ENCODE measurements around the gene PLA2G2F.
A peak's percentile ranks its signal among the peaks of the same experiment; 100 is the strongest.

Gene PLA2G2F

GRCh38 chr1:20172033-20172590, 33.0 kb downstream of the PLA2G2F start:
- no peak for DNase-seq (ENCODE audit: low spot score)

GRCh38 chr1:20174937-20175666, 36.0 kb downstream of the PLA2G2F start:
- DNase-seq (ENCODE audit: low spot score): no peak

GRCh38 chr1:20178634-20179370, 39.7 kb downstream of the PLA2G2F start:
- no peak for DNase-seq (ENCODE audit: low spot score)

GRCh38 chr1:20179371-20180128, 40.4 kb downstream of the PLA2G2F start:
- DNase-seq (ENCODE audit: low spot score): no peak

GRCh38 chr1:20180129-20180843, 41.2 kb downstream of the PLA2G2F start:
- DNase-seq (ENCODE audit: low spot score): no peak

GRCh38 chr1:20180844-20181207, 41.7 kb downstream of the PLA2G2F start:
- DNase-seq (ENCODE audit: low spot score): no peak

- DNase-seq (ENCODE audit: low spot score): no peak
Measured at GRCh38 chr1:20182415-20182814, 43.3 kb downstream of the PLA2G2F start.

GRCh38 chr1:20183035-20183434, 43.9 kb downstream of the PLA2G2F start:
- DNase-seq (ENCODE audit: low spot score): no peak

- no peak for DNase-seq (ENCODE audit: low spot score)
Measured at GRCh38 chr1:20183616-20184271, 44.6 kb downstream of the PLA2G2F start.

GRCh38 chr1:20184481-20184900, 45.4 kb downstream of the PLA2G2F start:
- no peak for DNase-seq (ENCODE audit: low spot score)

GRCh38 chr1:20184997-20185833, 46.1 kb downstream of the PLA2G2F start:
- no peak for DNase-seq (ENCODE audit: low spot score)

GRCh38 chr1:20185834-20186782, 47.0 kb downstream of the PLA2G2F start, which contains the start of the genes PLA2G2C and UBXN10:
Gene PLA2G2C (minus strand): TSS chr1:20186518. CDS start chr1:20177363, 9,155 bp downstream.
Gene UBXN10 (plus strand): TSS chr1:20186096. CDS start chr1:20190562, 4,466 bp downstream.
- peak; percentile 72 for DNase-seq (ENCODE audit: low spot score)

GRCh38 chr1:20187103-20187812, 48.1 kb downstream of the PLA2G2F start:
- no peak for DNase-seq (ENCODE audit: low spot score)

GRCh38 chr1:20187813-20188454, 48.8 kb downstream of the PLA2G2F start:
- DNase-seq (ENCODE audit: low spot score): no peak

- no peak for DNase-seq (ENCODE audit: low spot score)
Measured at GRCh38 chr1:20188455-20188817, 49.3 kb downstream of the PLA2G2F start.

GRCh38 chr1:20189664-20190063, 50.5 kb downstream of the PLA2G2F start:
- no peak for DNase-seq (ENCODE audit: low spot score)

GRCh38 chr1:20190256-20191160, 51.4 kb downstream of the PLA2G2F start:
- no peak for DNase-seq (ENCODE audit: low spot score)
